ENCODE data around the gene FOSB. TPM values are rescaled to one million over a fixed set of nuclear protein-coding genes. Genes with fewer than 3 reads are reported as not detected.

The FOSB gene
- total and polyA plus RNA-seq, 9 of the 15 experiments (the other 6 are each of a cell fraction or from before 2014, with no cell fraction given): 0.11 to 2.7 (median 0.73) TPM

GRCh38 chr19:45428384-45429231 lies 39.2 kb upstream of the FOSB start (continued):
- no peak for TF ChIP-seq ZBTB1 (CRISPR knock-in tag; IDR thresholded peaks at IDR 0.05; ENCODE audit: borderline replicate concordance, low read depth)
- TF ChIP-seq TEAD2 (tag; IDR thresholded peaks at IDR 0.05): no peak
- TF ChIP-seq RBBP5 (IDR thresholded peaks at IDR 0.05; ENCODE audit: borderline replicate concordance, insufficient read depth, low read length, poor library complexity, severe bottlenecking): no peak
- peak; percentile 98 for TF ChIP-seq HDAC2 (IDR thresholded peaks at IDR 0.05)
- no peak for TF ChIP-seq ZBTB33 (CRISPR knock-in tag; IDR thresholded peaks at IDR 0.05)
- TF ChIP-seq PATZ1 (CRISPR knock-in tag; IDR thresholded peaks at IDR 0.05; ENCODE audit: borderline replicate concordance): no peak
- no peak for TF ChIP-seq ETS1 (conservative IDR thresholded peaks at IDR 0.05; ENCODE audit: control insufficient read depth, low read depth, low read length)
- 0 out of 2 replicates have a peak, but pooled peaks have one; percentile 36 for TF ChIP-seq LARP7 (IDR thresholded peaks at IDR 0.05)
- no peak for TF ChIP-seq MTA2 (IDR thresholded peaks at IDR 0.05; ENCODE audit: low read depth)
- no peak for TF ChIP-seq GTF2A2 (tag; IDR thresholded peaks at IDR 0.05)
- TF ChIP-seq POLR2G (IDR thresholded peaks at IDR 0.05; ENCODE audit: low read depth, low read length): peak; percentile 81
- TF ChIP-seq KLF1 (tag; IDR thresholded peaks at IDR 0.05): no peak
- no peak for TF ChIP-seq POLR2AphosphoS5 (IDR thresholded peaks at IDR 0.05; ENCODE audit: control insufficient read depth, insufficient read depth, low read depth, low read length)
- no peak for TF ChIP-seq CBX2 (IDR thresholded peaks at IDR 0.05; ENCODE audit: insufficient read depth, low read length, poor library complexity, severe bottlenecking)
- TF ChIP-seq ZNF395 (CRISPR knock-in tag; IDR thresholded peaks at IDR 0.05): no peak
- TF ChIP-seq MLLT1 (IDR thresholded peaks at IDR 0.05): no peak
- no peak for TF ChIP-seq SAFB (IDR thresholded peaks at IDR 0.05; ENCODE audit: borderline replicate concordance, low read depth, low read length)
- no peak for TF ChIP-seq PPARD (CRISPR knock-in tag; IDR thresholded peaks at IDR 0.05)
- peak; percentile 58; the same call in 1 of the 2 replicates for TF ChIP-seq SP1 (CRISPR knock-in tag; IDR thresholded peaks at IDR 0.05)
